HG03565 (cell line): ENCODE data around the gene ISG20L2.

Experiments
- ATAC-seq: cut with Tn5 transposase; IDR thresholded peaks from one replicate; pipeline ENCODE4 v1.9.1; 2021; ENCODE audit warnings: mild to moderate bottlenecking, moderate library complexity; ENCODE audit not compliant: unreplicated experiment

Gene ISG20L2

DNA sequence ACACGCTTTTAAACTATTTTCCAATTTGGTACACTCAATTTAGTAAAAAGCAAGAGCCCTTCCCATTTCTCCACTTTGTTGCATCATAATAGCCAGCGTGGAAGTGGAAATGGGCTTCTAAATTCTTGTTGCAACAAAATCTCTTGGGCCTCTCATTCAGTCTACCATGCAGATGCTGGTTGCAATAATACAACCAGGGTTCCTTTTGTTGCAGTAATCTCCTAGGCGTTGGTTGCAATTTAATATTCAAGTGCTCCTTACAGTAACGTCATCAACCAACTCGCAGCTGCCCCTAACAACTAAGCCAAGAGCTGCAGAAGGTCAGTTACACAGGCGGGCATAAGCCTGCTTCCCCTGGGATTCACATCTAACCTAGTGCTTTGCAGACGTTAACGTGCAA, 25.7 kb upstream of the ISG20L2 start:
- no peak for ATAC-seq

DNA sequence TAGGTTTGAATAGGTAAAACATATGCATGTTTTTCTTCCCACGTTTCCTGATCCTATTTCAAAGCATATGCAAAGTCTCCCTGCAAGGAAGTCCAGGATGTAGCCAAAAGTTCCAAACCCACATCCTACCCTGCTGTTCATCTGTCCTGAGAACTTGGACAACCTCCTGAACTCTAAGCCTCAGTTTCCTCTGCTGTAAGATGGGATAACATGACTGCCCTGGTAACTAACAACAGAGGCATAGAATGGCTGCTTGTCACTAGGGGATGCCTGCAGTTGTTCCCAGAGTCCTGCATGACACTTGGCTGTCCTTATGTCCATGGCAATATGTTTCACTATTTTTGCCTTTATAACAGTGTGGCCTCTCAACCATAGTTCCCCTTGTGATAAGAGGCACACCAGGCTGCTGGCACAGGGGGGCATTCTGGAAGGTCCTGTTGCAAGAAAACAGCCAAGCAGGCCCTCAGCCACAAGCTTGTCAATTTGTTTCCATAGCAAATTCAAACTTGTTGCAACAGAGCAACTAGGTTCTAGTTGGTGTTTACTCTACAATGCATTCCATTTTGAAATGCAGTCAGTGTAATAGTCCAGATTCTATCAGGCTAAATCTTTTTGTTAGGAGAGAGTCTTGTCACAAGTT, 24.4 kb upstream of the ISG20L2 start:
- ATAC-seq = no peak

DNA sequence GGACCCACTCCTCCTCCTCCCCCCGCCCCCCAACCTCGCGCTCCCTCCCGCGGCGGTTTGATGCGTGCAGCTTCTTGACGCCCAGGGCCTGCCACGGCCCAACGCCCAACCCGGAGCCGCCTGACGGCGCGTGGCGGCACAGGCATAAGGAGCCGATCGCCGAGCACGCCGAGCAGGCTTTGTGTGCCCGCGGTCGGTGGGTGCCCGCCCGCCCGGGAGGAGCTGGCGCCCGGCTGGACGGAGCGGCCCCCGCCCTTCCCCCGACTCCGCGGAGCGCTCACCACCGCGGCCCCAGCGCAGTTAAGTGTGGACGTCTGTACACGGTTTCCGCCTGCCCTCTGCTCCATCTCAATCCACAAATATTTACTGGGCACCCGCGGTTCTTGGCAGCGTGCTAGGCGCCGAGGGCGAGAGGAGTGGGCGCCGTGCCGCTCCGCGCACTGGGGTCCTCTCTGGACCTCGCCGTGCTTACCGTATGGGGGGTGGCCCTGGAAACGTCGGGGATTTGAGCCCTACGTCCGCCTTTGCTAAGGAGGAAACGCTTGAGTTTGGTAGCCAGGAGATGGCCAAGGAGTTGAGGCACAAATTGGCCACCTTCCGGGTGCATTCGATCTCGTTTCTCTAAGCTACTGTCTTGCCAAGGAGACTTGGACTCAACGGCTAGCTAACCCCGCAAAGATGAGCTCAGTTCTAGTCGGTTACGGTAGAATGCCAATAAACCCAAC, 23.4 kb upstream of the ISG20L2 start:
- ATAC-seq = peak; percentile 61

- ATAC-seq = peak; percentile 7
These were observed 22.8 kb upstream of the ISG20L2 start, which contains the start of gene HDGF for GRCh38 chr1:156751451-156751756. Gene HDGF, minus strand, starts transcription at chr1:156751675. Its CDS starts 246 bp downstream, at chr1:156751429.

- ATAC-seq = no peak
These were observed 22.3 kb upstream of the ISG20L2 start for GRCh38 chr1:156750711-156751450.

DNA sequence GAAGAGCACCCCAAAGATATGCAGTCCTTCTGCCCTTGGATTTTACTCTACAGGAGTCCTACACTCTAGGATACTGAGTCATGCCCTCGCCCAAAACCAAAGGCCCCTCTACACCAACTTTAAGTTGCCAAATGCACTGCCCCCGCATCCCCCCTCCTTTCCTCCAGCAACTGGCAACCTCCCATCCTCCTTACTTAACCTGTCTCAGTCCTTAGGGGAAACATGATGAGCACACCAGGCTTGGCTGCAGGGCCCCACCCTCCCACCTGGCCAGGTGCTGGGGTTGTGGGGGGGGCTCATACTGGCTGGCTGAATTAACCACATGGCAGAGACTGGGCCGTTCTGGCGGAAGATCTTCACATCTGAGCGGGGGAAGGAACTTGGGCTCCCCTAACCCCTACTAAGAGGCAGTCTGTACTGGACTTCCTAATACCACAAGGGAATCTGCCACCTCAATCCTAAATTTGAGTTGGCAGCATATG, 21.7 kb upstream of the ISG20L2 start:
- no peak for ATAC-seq

GRCh38 chr1:156749419-156750118, 21.0 kb upstream of the ISG20L2 start:
- ATAC-seq = no peak

DNA sequence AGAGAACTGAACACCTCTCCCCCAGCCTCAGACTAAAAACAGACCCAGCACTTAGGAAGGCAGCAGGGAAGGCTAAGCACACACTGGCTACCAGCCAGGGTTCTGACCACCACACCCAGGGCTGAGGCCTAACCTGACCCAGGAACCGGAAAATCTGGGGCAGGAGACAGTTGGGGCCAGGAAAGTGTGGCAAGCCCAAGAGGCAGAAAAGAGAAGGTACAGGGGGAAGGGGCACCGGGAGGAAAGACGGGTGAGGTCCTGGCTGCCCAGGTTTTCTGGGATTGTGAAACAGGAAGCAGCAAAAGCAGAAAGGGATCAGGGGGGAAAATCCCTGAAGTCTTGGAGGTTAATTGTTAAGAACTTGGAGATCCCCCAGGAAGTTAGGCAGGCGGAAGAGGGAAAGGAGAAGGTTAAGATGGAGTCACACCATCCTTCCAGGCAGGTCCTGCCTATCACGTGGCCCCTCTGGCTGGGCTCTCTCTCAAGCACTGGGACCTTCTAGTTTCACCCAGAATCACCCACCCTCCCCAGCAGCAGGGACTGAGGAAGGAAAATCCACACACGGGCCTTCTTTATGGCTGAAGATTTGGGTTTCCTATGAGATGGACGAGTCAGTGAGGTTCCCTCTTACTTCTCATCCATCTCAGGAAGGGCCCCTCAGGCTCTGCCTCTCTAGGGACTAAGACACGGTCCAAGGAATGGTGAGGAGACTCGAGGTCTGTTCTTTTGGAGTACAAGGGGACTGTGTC, 20.3 kb upstream of the ISG20L2 start:
- no peak for ATAC-seq

DNA sequence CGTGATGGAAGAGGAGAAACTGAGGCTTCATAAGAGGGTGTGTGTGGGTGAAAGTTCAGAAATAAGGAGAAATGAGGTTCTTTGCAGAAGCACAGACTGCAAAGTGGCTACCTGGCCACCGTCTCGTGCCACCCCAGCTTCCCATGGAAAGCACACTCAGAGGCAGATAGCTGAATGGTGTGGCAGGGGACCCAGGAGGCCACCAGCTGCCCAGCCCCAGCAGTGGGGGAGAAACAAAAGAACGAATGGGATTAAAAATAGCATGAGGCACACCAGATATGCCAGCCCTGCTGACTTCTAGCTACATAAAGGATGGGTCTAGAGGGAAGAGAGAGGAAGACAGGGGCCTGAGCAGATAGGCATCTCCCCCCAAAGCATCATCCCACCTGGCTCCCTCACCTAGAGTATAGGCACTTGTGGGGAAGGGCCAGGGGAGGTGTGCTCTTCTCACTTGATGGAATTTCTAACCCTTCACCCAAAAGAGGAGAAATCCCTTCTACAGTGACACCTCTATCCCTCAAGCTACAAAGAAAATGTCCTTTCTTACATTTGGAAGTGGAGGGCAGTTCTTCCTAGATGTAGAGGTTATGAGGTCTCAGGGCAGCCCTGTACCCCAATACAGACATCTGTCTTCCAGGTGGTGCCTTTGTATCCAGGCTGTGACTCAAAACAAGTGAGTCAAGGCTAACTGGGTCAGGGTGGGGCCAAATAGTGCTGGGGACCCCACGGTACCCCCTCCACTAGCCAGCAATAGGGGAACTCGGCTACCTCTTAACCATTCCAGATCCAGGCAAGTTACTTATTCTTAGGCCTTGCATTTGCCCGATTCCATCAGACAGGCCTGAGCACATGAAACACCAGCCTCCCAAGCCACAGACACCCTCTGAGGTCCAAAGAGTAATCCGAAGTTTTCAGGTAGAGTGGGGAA, 19.4 kb upstream of the ISG20L2 start:
- ATAC-seq = no peak

DNA sequence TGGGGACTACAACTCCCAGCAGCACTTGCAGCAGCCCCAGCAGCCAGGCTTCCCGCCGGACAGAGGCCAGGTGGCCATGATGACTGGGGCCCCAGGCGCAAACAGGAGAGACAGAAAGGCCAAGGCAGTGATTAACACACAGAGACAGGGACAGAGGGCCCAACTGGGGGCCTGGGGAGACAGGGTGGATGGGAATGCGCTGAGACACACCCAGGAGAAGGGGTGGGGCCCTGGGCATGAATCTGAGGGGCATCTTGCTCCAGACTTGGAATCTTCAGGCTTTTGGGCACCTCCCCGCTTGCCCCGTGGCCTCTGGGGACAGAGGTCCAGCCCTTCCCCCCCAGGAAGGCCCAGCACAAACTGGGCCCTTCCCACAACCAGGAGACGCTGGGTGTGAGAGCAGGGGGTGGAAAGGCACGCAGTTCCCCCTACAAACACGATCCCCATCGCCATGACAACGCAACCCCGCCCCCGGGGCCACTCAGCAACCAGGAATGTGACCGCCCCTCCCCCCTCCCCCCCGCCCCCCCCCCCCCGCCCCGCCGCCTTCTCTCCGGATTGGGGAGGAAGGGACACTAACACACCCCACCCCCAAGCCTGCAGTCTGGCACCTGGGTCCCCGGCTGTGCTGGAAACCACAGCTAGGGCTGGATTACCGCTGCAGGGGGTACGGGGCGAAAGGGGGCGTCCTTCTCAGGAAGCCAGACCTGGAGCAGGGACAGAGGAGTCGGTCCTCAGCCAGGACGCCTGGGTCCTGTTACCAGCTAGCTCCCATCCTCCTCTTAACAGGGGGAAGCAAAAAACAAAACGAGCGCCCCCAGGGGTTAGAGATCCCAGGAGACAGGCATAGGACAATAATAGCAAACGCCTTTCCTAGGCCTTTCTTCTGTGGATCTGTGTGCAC, 18.4 kb upstream of the ISG20L2 start:
- ATAC-seq = no peak

- no peak for ATAC-seq
These were observed 17.8 kb upstream of the ISG20L2 start for GRCh38 chr1:156746406-156746727.

DNA sequence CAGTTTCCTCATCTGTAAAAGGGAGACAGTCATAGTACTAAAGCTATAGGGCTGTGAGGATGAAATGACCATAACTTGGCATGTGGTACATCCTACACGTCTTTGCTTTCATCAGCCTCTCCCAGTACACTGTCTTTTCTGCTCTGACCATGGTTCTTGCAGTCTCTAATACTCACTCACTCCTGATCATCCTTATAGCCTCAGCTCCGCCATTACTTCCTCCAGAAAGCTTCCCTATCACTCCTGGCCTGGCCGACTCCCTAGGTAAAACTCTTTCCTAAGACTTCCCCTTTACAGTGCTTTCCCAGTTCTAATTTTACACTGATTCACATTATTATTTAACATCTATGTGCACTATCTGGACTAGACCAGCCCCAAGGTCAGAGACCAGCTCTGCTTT, 17.3 kb upstream of the ISG20L2 start:
- ATAC-seq = no peak

GRCh38 chr1:156744786-156745419, 16.3 kb upstream of the ISG20L2 start:
- ATAC-seq = no peak

DNA sequence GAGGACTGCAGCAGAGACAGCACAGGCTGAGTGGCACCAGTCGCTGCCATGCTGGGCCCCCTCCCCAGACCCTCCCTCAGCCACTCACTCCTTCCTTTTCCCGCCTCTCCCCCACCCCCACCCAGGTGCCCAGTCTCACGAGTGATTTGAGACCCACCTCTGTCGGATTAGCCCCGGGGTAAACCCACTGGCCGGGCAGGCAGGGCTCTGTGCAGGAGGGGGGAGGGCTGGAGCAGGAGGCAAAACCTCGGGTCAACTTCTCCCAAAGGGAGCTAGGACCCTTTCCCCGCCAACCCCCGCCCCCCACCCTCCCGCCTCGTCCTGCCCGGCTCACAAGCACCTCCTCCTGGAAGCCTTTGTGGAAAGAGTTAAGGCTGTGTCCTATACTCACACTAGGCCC, 15.8 kb upstream of the ISG20L2 start:
- no peak for ATAC-seq

GRCh38 chr1:156743367-156744302, 15.1 kb upstream of the ISG20L2 start:
- no peak for ATAC-seq

- ATAC-seq = no peak
These were observed 14.2 kb upstream of the ISG20L2 start for GRCh38 chr1:156742801-156743200.

GRCh38 chr1:156742017-156742416, 13.5 kb upstream of the ISG20L2 start:
- no peak for ATAC-seq
